Measurements from ENCODE around the gene HECTD3. TPM values are rescaled to one million over a fixed set of nuclear protein-coding genes. Genes with fewer than 3 reads are reported as not detected.
A peak's percentile ranks its signal among the peaks of the same experiment; 100 is the strongest.

HECTD3 gene
- total RNA-seq, 3 donors from 2014 or later (not counting 1 experiment from before 2014, with no cell fraction given): 56.6 to 67.4 (median 64.4) TPM

DNA sequence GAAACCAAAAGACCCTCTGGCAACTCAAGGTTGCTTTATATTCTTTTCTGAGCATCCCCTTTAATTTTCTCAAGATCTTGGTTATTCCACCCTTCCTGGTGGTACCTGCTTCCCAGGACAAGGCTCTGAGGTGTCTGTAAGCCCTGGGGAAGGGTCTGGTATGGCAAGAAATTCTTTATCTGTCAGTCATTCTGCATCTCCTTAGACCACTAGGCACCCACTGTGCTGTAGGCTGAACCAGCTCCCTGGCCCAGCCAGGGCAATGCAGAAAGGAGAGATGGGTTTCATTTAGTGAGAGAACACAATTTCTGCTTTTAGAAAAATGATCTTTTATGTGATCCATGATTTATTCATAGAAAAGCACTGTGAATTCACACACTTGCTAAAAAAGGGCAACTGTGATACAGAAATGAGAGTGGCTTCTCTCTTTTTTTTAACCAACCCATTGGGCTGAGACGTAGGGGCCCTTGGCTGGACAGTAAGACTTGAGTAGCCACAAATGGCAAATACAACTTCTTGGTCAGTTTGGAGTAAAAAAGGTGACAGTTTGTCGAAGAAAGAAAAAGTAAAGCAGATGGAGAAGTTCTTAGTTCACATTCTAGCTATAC lies 5.1 kb upstream of the HECTD3 start:
- Histone ChIP-seq H3K9me3 (ENCODE audit: control insufficient read depth, insufficient read depth, low read length) (no peaks in the 10 kb centered on the region), H3K4me1 (ENCODE audit: control insufficient read depth, insufficient read depth, low read length) (peaks cover 20% of the 10 kb centered on the region), H3K4me3 (ENCODE audit: low read length) (no peak overlapping the region), H3K27ac (ENCODE audit: low read length) (no peak overlapping the region), H3K27me3 (ENCODE audit: control insufficient read depth, insufficient read depth, low read length) (no peaks in the 10 kb centered on the region), H3K36me3 (ENCODE audit: control insufficient read depth, insufficient read depth, low read length) (peaks cover 2% of the 10 kb centered on the region)
- no peak overlapping the region for H3K27ac Mint-ChIP-seq
- TF ChIP-seq, protein P1, sequence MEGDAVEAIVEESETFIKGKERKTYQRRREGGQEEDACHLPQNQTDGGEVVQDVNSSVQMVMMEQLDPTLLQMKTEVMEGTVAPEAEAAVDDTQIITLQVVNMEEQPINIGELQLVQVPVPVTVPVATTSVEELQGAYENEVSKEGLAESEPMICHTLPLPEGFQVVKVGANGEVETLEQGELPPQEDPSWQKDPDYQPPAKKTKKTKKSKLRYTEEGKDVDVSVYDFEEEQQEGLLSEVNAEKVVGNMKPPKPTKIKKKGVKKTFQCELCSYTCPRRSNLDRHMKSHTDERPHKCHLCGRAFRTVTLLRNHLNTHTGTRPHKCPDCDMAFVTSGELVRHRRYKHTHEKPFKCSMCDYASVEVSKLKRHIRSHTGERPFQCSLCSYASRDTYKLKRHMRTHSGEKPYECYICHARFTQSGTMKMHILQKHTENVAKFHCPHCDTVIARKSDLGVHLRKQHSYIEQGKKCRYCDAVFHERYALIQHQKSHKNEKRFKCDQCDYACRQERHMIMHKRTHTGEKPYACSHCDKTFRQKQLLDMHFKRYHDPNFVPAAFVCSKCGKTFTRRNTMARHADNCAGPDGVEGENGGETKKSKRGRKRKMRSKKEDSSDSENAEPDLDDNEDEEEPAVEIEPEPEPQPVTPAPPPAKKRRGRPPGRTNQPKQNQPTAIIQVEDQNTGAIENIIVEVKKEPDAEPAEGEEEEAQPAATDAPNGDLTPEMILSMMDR (IDR thresholded peaks at IDR 0.05): no peak
- H3K36me3 Mint-ChIP-seq: no peaks in the 10 kb centered on the region
- intact Hi-C loops (cut with micrococcal nuclease): no loop called here
- no peaks in the 10 kb centered on the region for H3K9me3 Mint-ChIP-seq
- WGBS (ENCODE audit: insufficient coverage): 60% methylated on average over 1 of the region's 2 CpGs
- H3K4me1 Mint-ChIP-seq: peaks cover 26 to 34% of the 10 kb centered on the region in 2 donors
- no peak overlapping the region for H3K4me3 Mint-ChIP-seq
- no peaks in the 10 kb centered on the region for H3K27me3 Mint-ChIP-seq (ENCODE audit: low read depth in 2 of 2)
- ATAC-seq: no peak
- DNase-seq: no peak

GRCh38 chr1:45015683-45016082 lies 4.6 kb upstream of the HECTD3 start:
- intact Hi-C loops (cut with micrococcal nuclease): no loop called here
- WGBS (ENCODE audit: insufficient coverage): 77% methylated on average over 2 of the region's 2 CpGs
- DNase-seq (no peak), ATAC-seq (no peak)
- Histone ChIP-seq H3K27ac (ENCODE audit: low read length) (no peak overlapping the region), H3K36me3 (ENCODE audit: control insufficient read depth, insufficient read depth, low read length) (peaks cover 2% of the 10 kb centered on the region), H3K4me1 (ENCODE audit: control insufficient read depth, insufficient read depth, low read length) (peaks cover 22% of the 10 kb centered on the region), H3K9me3 (ENCODE audit: control insufficient read depth, insufficient read depth, low read length) (no peaks in the 10 kb centered on the region), H3K4me3 (ENCODE audit: low read length) (no peak overlapping the region), H3K27me3 (ENCODE audit: control insufficient read depth, insufficient read depth, low read length) (no peaks in the 10 kb centered on the region)
- no peak overlapping the region for H3K27ac Mint-ChIP-seq
- no peaks in the 10 kb centered on the region for H3K9me3 Mint-ChIP-seq
- H3K4me3 Mint-ChIP-seq: no peak overlapping the region
- TF ChIP-seq, protein P1 (IDR thresholded peaks at IDR 0.05): no peak
- no peaks in the 10 kb centered on the region for H3K36me3 Mint-ChIP-seq
- peaks cover 27 to 36% of the 10 kb centered on the region in 2 donors for H3K4me1 Mint-ChIP-seq
- H3K27me3 Mint-ChIP-seq (ENCODE audit: low read depth in 2 of 2): no peaks in the 10 kb centered on the region

DNA sequence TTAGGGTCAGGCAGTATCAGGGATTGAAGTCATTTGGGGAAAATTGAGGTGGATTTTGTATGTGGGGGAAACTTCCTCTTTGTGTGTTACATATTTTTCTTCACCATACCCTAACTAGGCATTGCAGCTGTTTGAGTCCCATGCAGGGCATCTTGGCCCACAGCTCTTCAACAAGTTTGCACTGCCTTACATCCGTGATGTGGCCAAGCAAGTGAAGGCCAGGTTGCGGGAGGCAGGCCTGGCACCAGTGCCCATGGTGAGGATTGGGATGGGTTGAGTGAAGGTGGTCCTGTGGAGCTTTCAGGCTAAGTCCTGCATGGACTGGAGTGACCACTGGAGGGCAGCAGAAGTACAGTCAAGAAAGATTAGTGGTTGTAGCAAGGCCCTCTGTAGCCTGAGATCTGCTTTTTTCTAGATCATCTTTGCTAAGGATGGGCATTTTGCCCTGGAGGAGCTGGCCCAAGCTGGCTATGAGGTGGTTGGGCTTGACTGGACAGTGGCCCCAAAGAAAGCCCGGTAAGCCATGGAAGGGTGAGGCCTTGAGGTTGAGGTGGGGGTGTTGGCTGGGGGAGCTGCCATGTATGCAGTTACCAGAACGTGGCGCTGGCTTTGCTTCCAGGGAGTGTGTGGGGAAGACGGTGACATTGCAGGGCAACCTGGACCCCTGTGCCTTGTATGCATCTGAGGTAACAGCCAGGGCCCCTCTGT lies 3.4 kb upstream of the HECTD3 start:
- no peaks in the 10 kb centered on the region for H3K27me3 Mint-ChIP-seq (ENCODE audit: low read depth in 2 of 2)
- peak overlapping the region; percentile 51 to 77 for H3K27ac Mint-ChIP-seq
- TF ChIP-seq, protein P1 (IDR thresholded peaks at IDR 0.05): peak; percentile 79
- WGBS (ENCODE audit: insufficient coverage): 54% methylated on average over 6 of the region's 6 CpGs
- H3K4me3 Mint-ChIP-seq: peak overlapping the region; percentile 72
- intact Hi-C loops (cut with micrococcal nuclease): loop anchor here (1.0 to 5.0 kb wide), 4 partner anchors 237 to 556 kb away; partner anchors contain the start of gene RPS8
- H3K36me3 Mint-ChIP-seq: no peaks in the 10 kb centered on the region
- Histone ChIP-seq H3K27me3 (ENCODE audit: control insufficient read depth, insufficient read depth, low read length) (no peaks in the 10 kb centered on the region), H3K4me1 (ENCODE audit: control insufficient read depth, insufficient read depth, low read length) (peaks cover 34% of the 10 kb centered on the region), H3K4me3 (ENCODE audit: low read length) (no peak overlapping the region), H3K27ac (ENCODE audit: low read length) (no peak overlapping the region), H3K36me3 (ENCODE audit: control insufficient read depth, insufficient read depth, low read length) (peaks cover 2% of the 10 kb centered on the region), H3K9me3 (ENCODE audit: control insufficient read depth, insufficient read depth, low read length) (no peaks in the 10 kb centered on the region)
- peak; percentile 67 to 91 for DNase-seq
- peak; percentile 48 to 67 (median 48) for ATAC-seq
- H3K9me3 Mint-ChIP-seq: no peaks in the 10 kb centered on the region
- H3K4me1 Mint-ChIP-seq: peaks cover 35 to 48% of the 10 kb centered on the region in 2 donors

All from natural killer cell (primary cell).